K562 (cell line): Measurements from ENCODE around the gene NMNAT1.

Experiments
- EGR1 ChIP-seq: fragments of 450-650 bp; conservative IDR thresholded peaks from 2 replicates; pipeline ENCODE4 v1.6.1; 2017; ENCODE audit warnings: mild to moderate bottlenecking
- POLR2A ChIP-seq: fragments of 450-650 bp; conservative IDR thresholded peaks from 2 replicates; pipeline ENCODE4 v1.6.1; 2016
- RCOR1 ChIP-seq, 2 experiments: IDR thresholded peaks; 2 replicates each; pipeline ENCODE4 v1.6.1; 2012; ENCODE audit warnings: low read depth in 2 of 2, low read length in 2 of 2, borderline replicate concordance in 1 of 2, improper control_type of control experiment in 1 of 2
- TBL1XR1 ChIP-seq, 2 experiments: IDR thresholded peaks; 2 replicates each; pipeline ENCODE4 v1.6.1; 2012; ENCODE audit warnings: improper control_type of control experiment in 2 of 2, low read length in 2 of 2, mild to moderate bottlenecking in 1 of 2
- ZFP36 ChIP-seq: fragments of 150-350 bp; IDR thresholded peaks from 2 replicates; pipeline ENCODE4 v1.6.1; 2018; ENCODE audit warnings: low read length, low read depth; ENCODE audit not compliant: partially characterized antibody
- ZNF780A ChIP-seq: fragments of 250-450 bp; sonication (Bioruptor Pico); IDR thresholded peaks from 2 replicates; pipeline ENCODE4 v1.5.0; 2021; ENCODE audit warnings: mild to moderate bottlenecking
- TF ChIP-seq, protein P1 (sequence below): fragments of 450-650 bp; IDR thresholded peaks from 2 replicates; pipeline ENCODE4 v1.6.1; 2016; ENCODE audit warnings: borderline replicate concordance
- TF ChIP-seq, protein P2 (sequence below): sonication (generic); formaldehyde crosslinking; IDR thresholded peaks from 2 replicates; pipeline ENCODE4 v1.9.0; 2022; ENCODE audit warnings: mild to moderate bottlenecking, missing genetic modification reagents
- TF ChIP-seq, protein P3 (sequence below), 2 experiments: fragments of 450-650 bp in 1 of 2; sonication (generic) in 1 of 2; formaldehyde crosslinking; conservative IDR thresholded peaks; 2 replicates each; pipeline versions ENCODE4 v1.4.0 to v1.8.1; 2020 to 2022; ENCODE audit warnings: mild to moderate bottlenecking in 1 of 2, missing genetic modification reagents in 1 of 2
- TF ChIP-seq, protein P4 (sequence below), 3 experiments: IDR thresholded peaks in 2 of 3; conservative IDR thresholded peaks in 1 of 3; 2 replicates each; pipeline ENCODE4 v1.5.1; 2011 to 2012; ENCODE audit warnings: low read length in 3 of 3, mild to moderate bottlenecking in 3 of 3, control low read depth in 2 of 3, improper control_type of control experiment in 1 of 3, inconsistent platforms in 1 of 3, low read depth in 1 of 3, mixed read lengths in 1 of 3, moderate library complexity in 1 of 3; ENCODE audit not compliant: insufficient read depth in 2 of 3
- TF ChIP-seq, protein P5 (sequence below): sonication (generic); formaldehyde crosslinking; IDR thresholded peaks from 2 replicates; pipeline ENCODE4 v1.8.0; 2023; ENCODE audit warnings: mild to moderate bottlenecking, missing genetic modification reagents
- TF ChIP-seq, protein P6 (sequence below): fragments of 450-650 bp; IDR thresholded peaks from 2 replicates; pipeline ENCODE4 v1.6.1; 2014; ENCODE audit warnings: low read depth, mild to moderate bottlenecking, moderate library complexity, borderline replicate concordance

DNA sequence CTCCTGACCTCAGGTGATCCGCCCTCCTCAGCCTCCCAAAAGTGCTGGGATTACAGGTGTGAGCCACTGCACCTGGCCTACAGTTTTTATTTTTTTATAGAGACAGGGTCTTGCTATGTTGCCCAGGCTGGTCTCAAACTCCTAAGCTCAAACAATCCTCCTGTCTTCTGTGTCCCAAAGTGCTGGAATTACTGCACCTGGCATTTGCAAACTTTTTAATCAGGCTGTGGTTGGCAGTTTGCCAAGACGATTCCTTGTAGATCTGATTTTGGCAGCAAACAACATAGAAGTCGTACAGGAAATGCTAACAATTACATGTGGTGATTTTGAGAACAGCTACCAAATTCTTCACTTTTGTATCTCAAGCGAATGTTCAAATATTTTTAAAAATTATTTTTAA lies 63.9 kb downstream of the NMNAT1 start:
- TF ChIP-seq, protein P1, sequence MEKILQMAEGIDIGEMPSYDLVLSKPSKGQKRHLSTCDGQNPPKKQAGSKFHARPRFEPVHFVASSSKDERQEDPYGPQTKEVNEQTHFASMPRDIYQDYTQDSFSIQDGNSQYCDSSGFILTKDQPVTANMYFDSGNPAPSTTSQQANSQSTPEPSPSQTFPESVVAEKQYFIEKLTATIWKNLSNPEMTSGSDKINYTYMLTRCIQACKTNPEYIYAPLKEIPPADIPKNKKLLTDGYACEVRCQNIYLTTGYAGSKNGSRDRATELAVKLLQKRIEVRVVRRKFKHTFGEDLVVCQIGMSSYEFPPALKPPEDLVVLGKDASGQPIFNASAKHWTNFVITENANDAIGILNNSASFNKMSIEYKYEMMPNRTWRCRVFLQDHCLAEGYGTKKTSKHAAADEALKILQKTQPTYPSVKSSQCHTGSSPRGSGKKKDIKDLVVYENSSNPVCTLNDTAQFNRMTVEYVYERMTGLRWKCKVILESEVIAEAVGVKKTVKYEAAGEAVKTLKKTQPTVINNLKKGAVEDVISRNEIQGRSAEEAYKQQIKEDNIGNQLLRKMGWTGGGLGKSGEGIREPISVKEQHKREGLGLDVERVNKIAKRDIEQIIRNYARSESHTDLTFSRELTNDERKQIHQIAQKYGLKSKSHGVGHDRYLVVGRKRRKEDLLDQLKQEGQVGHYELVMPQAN: no peak
- TF ChIP-seq EGR1 (no peak), ZNF780A (no peak), RCOR1 (IDR thresholded peaks at IDR 0.05; ENCODE audit: borderline replicate concordance in 1 of 2, low read depth in 2 of 2, low read length in 2 of 2) (no peak), POLR2A (no peak), ZFP36 (no peak), TBL1XR1 (IDR thresholded peaks at IDR 0.05; ENCODE audit: low read length in 2 of 2) (no peak)
- TF ChIP-seq, protein P2, sequence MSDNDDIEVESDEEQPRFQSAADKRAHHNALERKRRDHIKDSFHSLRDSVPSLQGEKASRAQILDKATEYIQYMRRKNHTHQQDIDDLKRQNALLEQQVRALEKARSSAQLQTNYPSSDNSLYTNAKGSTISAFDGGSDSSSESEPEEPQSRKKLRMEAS (CRISPR knock-in tag): no peak
- TF ChIP-seq, protein P3, sequence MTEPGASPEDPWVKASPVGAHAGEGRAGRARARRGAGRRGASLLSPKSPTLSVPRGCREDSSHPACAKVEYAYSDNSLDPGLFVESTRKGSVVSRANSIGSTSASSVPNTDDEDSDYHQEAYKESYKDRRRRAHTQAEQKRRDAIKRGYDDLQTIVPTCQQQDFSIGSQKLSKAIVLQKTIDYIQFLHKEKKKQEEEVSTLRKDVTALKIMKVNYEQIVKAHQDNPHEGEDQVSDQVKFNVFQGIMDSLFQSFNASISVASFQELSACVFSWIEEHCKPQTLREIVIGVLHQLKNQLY (CRISPR knock-in tag; conservative IDR thresholded peaks at IDR 0.05): no peak
- TF ChIP-seq, protein P4, sequence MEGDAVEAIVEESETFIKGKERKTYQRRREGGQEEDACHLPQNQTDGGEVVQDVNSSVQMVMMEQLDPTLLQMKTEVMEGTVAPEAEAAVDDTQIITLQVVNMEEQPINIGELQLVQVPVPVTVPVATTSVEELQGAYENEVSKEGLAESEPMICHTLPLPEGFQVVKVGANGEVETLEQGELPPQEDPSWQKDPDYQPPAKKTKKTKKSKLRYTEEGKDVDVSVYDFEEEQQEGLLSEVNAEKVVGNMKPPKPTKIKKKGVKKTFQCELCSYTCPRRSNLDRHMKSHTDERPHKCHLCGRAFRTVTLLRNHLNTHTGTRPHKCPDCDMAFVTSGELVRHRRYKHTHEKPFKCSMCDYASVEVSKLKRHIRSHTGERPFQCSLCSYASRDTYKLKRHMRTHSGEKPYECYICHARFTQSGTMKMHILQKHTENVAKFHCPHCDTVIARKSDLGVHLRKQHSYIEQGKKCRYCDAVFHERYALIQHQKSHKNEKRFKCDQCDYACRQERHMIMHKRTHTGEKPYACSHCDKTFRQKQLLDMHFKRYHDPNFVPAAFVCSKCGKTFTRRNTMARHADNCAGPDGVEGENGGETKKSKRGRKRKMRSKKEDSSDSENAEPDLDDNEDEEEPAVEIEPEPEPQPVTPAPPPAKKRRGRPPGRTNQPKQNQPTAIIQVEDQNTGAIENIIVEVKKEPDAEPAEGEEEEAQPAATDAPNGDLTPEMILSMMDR (IDR thresholded peaks at IDR 0.05 in 2 of 3, conservative IDR thresholded peaks at IDR 0.05 in 1 of 3; ENCODE audit: insufficient read depth in 2 of 3, low read depth in 1 of 3, low read length in 3 of 3): no peak
- TF ChIP-seq, protein P5, sequence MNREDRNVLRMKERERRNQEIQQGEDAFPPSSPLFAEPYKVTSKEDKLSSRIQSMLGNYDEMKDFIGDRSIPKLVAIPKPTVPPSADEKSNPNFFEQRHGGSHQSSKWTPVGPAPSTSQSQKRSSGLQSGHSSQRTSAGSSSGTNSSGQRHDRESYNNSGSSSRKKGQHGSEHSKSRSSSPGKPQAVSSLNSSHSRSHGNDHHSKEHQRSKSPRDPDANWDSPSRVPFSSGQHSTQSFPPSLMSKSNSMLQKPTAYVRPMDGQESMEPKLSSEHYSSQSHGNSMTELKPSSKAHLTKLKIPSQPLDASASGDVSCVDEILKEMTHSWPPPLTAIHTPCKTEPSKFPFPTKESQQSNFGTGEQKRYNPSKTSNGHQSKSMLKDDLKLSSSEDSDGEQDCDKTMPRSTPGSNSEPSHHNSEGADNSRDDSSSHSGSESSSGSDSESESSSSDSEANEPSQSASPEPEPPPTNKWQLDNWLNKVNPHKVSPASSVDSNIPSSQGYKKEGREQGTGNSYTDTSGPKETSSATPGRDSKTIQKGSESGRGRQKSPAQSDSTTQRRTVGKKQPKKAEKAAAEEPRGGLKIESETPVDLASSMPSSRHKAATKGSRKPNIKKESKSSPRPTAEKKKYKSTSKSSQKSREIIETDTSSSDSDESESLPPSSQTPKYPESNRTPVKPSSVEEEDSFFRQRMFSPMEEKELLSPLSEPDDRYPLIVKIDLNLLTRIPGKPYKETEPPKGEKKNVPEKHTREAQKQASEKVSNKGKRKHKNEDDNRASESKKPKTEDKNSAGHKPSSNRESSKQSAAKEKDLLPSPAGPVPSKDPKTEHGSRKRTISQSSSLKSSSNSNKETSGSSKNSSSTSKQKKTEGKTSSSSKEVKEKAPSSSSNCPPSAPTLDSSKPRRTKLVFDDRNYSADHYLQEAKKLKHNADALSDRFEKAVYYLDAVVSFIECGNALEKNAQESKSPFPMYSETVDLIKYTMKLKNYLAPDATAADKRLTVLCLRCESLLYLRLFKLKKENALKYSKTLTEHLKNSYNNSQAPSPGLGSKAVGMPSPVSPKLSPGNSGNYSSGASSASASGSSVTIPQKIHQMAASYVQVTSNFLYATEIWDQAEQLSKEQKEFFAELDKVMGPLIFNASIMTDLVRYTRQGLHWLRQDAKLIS (CRISPR knock-in tag): no peak
- TF ChIP-seq, protein P6, sequence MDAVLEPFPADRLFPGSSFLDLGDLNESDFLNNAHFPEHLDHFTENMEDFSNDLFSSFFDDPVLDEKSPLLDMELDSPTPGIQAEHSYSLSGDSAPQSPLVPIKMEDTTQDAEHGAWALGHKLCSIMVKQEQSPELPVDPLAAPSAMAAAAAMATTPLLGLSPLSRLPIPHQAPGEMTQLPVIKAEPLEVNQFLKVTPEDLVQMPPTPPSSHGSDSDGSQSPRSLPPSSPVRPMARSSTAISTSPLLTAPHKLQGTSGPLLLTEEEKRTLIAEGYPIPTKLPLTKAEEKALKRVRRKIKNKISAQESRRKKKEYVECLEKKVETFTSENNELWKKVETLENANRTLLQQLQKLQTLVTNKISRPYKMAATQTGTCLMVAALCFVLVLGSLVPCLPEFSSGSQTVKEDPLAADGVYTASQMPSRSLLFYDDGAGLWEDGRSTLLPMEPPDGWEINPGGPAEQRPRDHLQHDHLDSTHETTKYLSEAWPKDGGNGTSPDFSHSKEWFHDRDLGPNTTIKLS: no peak
